GM23338 (cell line): ENCODE data around the gene HSF5. TPM values are rescaled to one million over a fixed set of nuclear protein-coding genes. Genes with fewer than 3 reads are reported as not detected.
A peak's percentile ranks its signal among the peaks of the same experiment; 100 is the strongest.

Source experiments
- ATAC-seq: fragments of 200-7000 bp; cut with Tn5 transposase; 3 replicates; pipeline ENCODE4 v1.9.1; 2020
- DNase-seq: peaks from one replicate; pipeline ENCODE4 v3.0.0-alpha.2; 2015; ENCODE audit warnings: low spot score
- H2AFZ ChIP-seq: fragments of 200-600 bp; sonication (generic); 2 replicates; pipeline ENCODE4 v1.8.0; 2016; ENCODE audit warnings: antibody characterized with exemption, mild to moderate bottlenecking, moderate library complexity
- H3F3A ChIP-seq: fragments of 200-600 bp; sonication (generic); replicated peaks from 2 replicates; pipeline ENCODE4 v1.8.0; 2017; ENCODE audit warnings: antibody characterized with exemption, mixed run types, low read depth
- H3K27ac ChIP-seq: fragments of 200-600 bp; sonication (generic); 2 replicates; pipeline ENCODE4 v1.6.1; 2016; ENCODE audit warnings: low read depth
- H3K27me3 ChIP-seq: fragments of 200-600 bp; sonication (generic); 2 replicates; pipeline ENCODE4 v1.8.0; 2016; ENCODE audit warnings: mild to moderate bottlenecking, mixed run types, moderate library complexity; ENCODE audit not compliant: insufficient read depth
- H3K36me3 ChIP-seq: fragments of 200-600 bp; sonication (generic); 2 replicates; pipeline ENCODE4 v1.8.0; 2016; ENCODE audit warnings: mild to moderate bottlenecking; ENCODE audit not compliant: insufficient read depth
- H3K4me1 ChIP-seq: fragments of 200-600 bp; sonication (generic); 2 replicates; pipeline ENCODE4 v1.8.0; 2016; ENCODE audit warnings: mild to moderate bottlenecking, moderate library complexity; ENCODE audit not compliant: insufficient read depth
- H3K4me2 ChIP-seq: fragments of 200-600 bp; sonication (generic); 2 replicates; pipeline ENCODE4 v1.7.1; 2017; ENCODE audit warnings: mixed run types
- H3K4me3 ChIP-seq: fragments of 200-600 bp; sonication (generic); 2 replicates; pipeline ENCODE4 v1.6.1; 2016; ENCODE audit warnings: mixed run types
- H3K79me2 ChIP-seq: fragments of 200-600 bp; sonication (generic); replicated peaks from 2 replicates; pipeline ENCODE4 v1.8.0; 2017; ENCODE audit warnings: mild to moderate bottlenecking; ENCODE audit not compliant: insufficient read depth
- H3K9me2 ChIP-seq: fragments of 200-600 bp; sonication (generic); 2 replicates; pipeline ENCODE4 v1.8.0; 2017; ENCODE audit not compliant: insufficient read depth
- H4K20me1 ChIP-seq: fragments of 200-600 bp; sonication (generic); replicated peaks from 2 replicates; pipeline ENCODE4 v1.8.0; 2017; ENCODE audit warnings: mild to moderate bottlenecking; ENCODE audit not compliant: insufficient read depth
- H3K27ac Mint-ChIP-seq: 2 replicates; pipeline ENCODE4 v1.8.0; 2020; ENCODE audit warnings: inconsistent platforms, mild to moderate bottlenecking, moderate library complexity, mixed read lengths
- H3K27me3 Mint-ChIP-seq: 3 replicates; pipeline ENCODE4 v1.8.0; 2022; ENCODE audit warnings: low read depth, mild to moderate bottlenecking, moderate library complexity, mixed read lengths, inconsistent platforms; ENCODE audit not compliant: insufficient read depth, poor library complexity
- H3K36me3 Mint-ChIP-seq: 3 replicates; pipeline ENCODE4 v1.8.0; 2021; ENCODE audit warnings: low read depth, mild to moderate bottlenecking, inconsistent platforms, moderate library complexity, mixed read lengths
- H3K4me1 Mint-ChIP-seq: 3 replicates; pipeline ENCODE4 v1.8.0; 2020; ENCODE audit warnings: mild to moderate bottlenecking, inconsistent platforms, mixed read lengths
- H3K4me3 Mint-ChIP-seq: 3 replicates; pipeline ENCODE4 v1.8.0; 2021; ENCODE audit warnings: moderate library complexity, mild to moderate bottlenecking, inconsistent platforms, mixed read lengths
- H3K9me3 Mint-ChIP-seq: 3 replicates; pipeline ENCODE4 v1.8.0; 2020; ENCODE audit warnings: moderate library complexity, mild to moderate bottlenecking, inconsistent platforms, mixed read lengths
- CREB1 ChIP-seq: fragments of 250-450 bp; sonication (Bioruptor Pico); IDR thresholded peaks from 2 replicates; pipeline ENCODE4 v1.5.0; 2020; ENCODE audit warnings: low read depth, mild to moderate bottlenecking, moderate library complexity
- EZH2 ChIP-seq: fragments of 200-600 bp; sonication (generic); IDR thresholded peaks from one replicate; pipeline ENCODE4 v1.8.0; 2017; ENCODE audit warnings: antibody characterized with exemption, mild to moderate bottlenecking, low read depth; ENCODE audit not compliant: unreplicated experiment
- EZH2phosphoT487 ChIP-seq: fragments of 200-600 bp; sonication (generic); IDR thresholded peaks from one replicate; pipeline ENCODE4 v1.8.1; 2018; ENCODE audit warnings: antibody characterized with exemption; ENCODE audit not compliant: unreplicated experiment
- REST ChIP-seq: IDR thresholded peaks from one replicate; pipeline ENCODE4 v1.6.1; 2018; ENCODE audit warnings: antibody characterized with exemption; ENCODE audit not compliant: unreplicated experiment
- STAT1 ChIP-seq: IDR thresholded peaks from one replicate; pipeline ENCODE4 v1.6.1; 2016; ENCODE audit warnings: antibody characterized with exemption; ENCODE audit not compliant: unreplicated experiment
- polyA plus RNA-seq: library from polyadenylated mRNA; unstranded; fragments of >200 nt; fragmentation: Nextera tagmentation; extraction: Ambion mirVana; gene quantifications from 2 replicates; pipeline ENCODE4 v1.2.1, GENCODE V29; 2016
- total RNA-seq: library from RNA; depleted of rRNA; stranded (reverse); fragments of >200 nt; shearing (Covaris generic); gene quantifications from 2 replicates; pipeline ENCODE4 v1.2.3, GENCODE V29; 2014
- TF ChIP-seq, protein P1 (sequence below), 2 experiments: fragments of 200-600 bp in 1 of 2; sonication (generic) in 1 of 2; conservative IDR thresholded peaks; 2 replicates each; pipeline versions ENCODE4 v1.5.1 to v1.6.1; 2016 to 2017; ENCODE audit warnings: antibody characterized with exemption in 2 of 2, low read depth in 2 of 2, mild to moderate bottlenecking in 2 of 2, moderate library complexity in 1 of 2

The HSF5 gene
- total and polyA plus RNA-seq, 2 experiments from 2014 or later = 0.24 TPM; not detected in 1

- Histone ChIP-seq H3K79me2 (no peaks in the 10 kb centered on the region), H3K27me3 (no peaks in the 10 kb centered on the region), H3K9me2 (no peaks in the 10 kb centered on the region), H4K20me1 (no peaks in the 10 kb centered on the region), H3F3A (no peaks in the 10 kb centered on the region), H3K4me2 (no peak overlapping the region), H3K27ac (no peak overlapping the region), H2AFZ (no peak overlapping the region), H3K4me1 (peaks cover 11% of the 10 kb centered on the region), H3K36me3 (no peaks in the 10 kb centered on the region), H3K4me3 (no peak overlapping the region)
- no peak overlapping the region for H3K4me3 Mint-ChIP-seq
- DNase-seq = no peak
- no peak for ATAC-seq
- no peaks in the 10 kb centered on the region for H3K27me3 Mint-ChIP-seq
- no peak overlapping the region for H3K27ac Mint-ChIP-seq
- TF ChIP-seq STAT1 = no peak
- no peak for TF ChIP-seq EZH2phosphoT487
- TF ChIP-seq REST = no peak
- no peak for TF ChIP-seq EZH2
- no peak for TF ChIP-seq CREB1 (CRISPR knock-in tag)
- H3K9me3 Mint-ChIP-seq = no peaks in the 10 kb centered on the region
- H3K4me1 Mint-ChIP-seq = peaks cover 21% of the 10 kb centered on the region
- H3K36me3 Mint-ChIP-seq = no peaks in the 10 kb centered on the region
Observed at GRCh38 chr17:58420827-58421226, 67.4 kb downstream of the HSF5 start.

DNA sequence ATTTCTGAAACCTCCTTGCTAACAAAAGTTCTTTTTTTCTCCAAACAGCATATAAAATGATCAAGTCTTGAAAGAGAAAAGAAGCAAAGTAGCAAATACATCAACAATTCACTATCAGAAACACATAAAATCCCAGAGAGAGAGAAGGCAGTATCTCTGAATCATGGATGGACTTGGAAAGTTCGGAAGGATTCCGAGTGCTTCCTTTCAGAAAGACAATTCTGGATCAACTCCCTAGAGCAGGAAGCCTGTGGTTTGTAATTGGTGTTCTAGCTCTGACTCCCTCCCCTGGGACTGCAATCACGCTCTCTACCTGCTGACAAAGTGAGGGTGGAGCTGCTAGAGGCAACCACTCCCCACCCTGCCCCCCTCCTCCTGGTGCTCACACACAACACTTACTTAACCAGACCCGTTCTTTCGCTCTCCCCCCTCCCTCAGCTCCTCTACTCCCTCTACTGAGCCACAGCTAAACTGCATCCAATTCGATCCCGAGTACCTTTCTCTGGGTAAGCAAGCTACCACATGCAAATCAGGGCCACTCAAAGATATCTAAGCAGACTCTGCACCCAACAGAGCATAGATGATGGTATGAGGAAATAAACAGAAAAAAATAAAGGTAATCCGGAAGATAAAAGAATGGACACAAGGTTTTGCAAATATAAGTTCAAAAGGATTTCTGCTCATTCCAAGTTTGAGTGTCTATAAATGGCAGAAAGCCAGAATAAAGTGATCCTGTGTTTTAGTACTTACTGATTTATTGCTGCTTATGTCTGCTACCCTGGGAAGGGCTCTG is 70.7 kb downstream of the HSF5 start, which contains the start of gene RNF43:
Gene RNF43, minus strand, starts transcription at position 235 of the 793 bp plus-strand sequence. CDS start 1,957 bp downstream, outside the sequence.
- peaks cover 26% of the 10 kb centered on the region for H3K4me1 Mint-ChIP-seq
- Histone ChIP-seq H3K4me1 (peaks cover 11% of the 10 kb centered on the region), H4K20me1 (no peaks in the 10 kb centered on the region), H3K79me2 (no peaks in the 10 kb centered on the region), H3K27ac (no peak within 1 kb of the TSS; the same call in 1 of the 2 replicates), H3K36me3 (no peaks in the 10 kb centered on the region), H2AFZ (peak within 1 kb of the TSS; percentile 44; the same call in 1 of the 2 replicates), H3K4me2 (peak within 1 kb of the TSS; percentile 71), H3K27me3 (no peaks in the 10 kb centered on the region), H3F3A (no peaks in the 10 kb centered on the region), H3K4me3 (peak within 1 kb of the TSS; percentile 51), H3K9me2 (no peaks in the 10 kb centered on the region)
- peak within 1 kb of the TSS; percentile 74 for H3K4me3 Mint-ChIP-seq
- peak; percentile 99 for ATAC-seq
- no peaks in the 10 kb centered on the region for H3K9me3 Mint-ChIP-seq
- H3K27me3 Mint-ChIP-seq = no peaks in the 10 kb centered on the region
- peak; percentile 98 for DNase-seq
- peak within 1 kb of the TSS; percentile 75 for H3K27ac Mint-ChIP-seq
- H3K36me3 Mint-ChIP-seq = no peaks in the 10 kb centered on the region
- TF ChIP-seq, protein P1, sequence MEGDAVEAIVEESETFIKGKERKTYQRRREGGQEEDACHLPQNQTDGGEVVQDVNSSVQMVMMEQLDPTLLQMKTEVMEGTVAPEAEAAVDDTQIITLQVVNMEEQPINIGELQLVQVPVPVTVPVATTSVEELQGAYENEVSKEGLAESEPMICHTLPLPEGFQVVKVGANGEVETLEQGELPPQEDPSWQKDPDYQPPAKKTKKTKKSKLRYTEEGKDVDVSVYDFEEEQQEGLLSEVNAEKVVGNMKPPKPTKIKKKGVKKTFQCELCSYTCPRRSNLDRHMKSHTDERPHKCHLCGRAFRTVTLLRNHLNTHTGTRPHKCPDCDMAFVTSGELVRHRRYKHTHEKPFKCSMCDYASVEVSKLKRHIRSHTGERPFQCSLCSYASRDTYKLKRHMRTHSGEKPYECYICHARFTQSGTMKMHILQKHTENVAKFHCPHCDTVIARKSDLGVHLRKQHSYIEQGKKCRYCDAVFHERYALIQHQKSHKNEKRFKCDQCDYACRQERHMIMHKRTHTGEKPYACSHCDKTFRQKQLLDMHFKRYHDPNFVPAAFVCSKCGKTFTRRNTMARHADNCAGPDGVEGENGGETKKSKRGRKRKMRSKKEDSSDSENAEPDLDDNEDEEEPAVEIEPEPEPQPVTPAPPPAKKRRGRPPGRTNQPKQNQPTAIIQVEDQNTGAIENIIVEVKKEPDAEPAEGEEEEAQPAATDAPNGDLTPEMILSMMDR (conservative IDR thresholded peaks at IDR 0.05; ENCODE audit: low read depth in 2 of 2) = peak; percentile 76 to 84
- no peak for TF ChIP-seq REST
